HG03095 (cell line): ENCODE results near the gene EFCAB6.
"Not testable (repeated sequence)": the region's sequence is repeated elsewhere in the genome, so short reads cannot be mapped to it uniquely, and the experiment has no call there.

Source experiments
- ATAC-seq: cut with Tn5 transposase; IDR thresholded peaks from one replicate; pipeline ENCODE4 v1.9.1; 2021; ENCODE audit warnings: moderate library complexity; ENCODE audit not compliant: unreplicated experiment

Gene EFCAB6

DNA sequence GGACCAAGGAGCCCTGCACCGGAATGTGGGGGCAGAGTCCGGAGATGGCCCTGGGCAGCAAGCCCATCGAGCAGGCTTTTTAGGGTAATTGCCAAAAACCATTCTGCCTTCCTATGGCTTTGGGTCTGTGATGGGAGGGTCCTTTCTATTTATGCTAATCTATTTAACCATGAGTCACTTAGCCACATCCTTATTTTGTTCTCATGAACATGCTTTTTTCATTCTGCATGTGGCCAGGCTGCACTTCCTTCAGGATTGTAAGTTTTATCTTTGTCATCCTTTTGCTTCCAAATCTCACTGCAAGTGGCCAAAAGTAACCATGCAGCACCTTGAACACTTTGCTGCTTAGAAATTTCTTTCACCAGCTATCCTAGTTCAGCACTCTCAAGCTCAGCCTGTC, 88.3 kb downstream of the EFCAB6 start:
- ATAC-seq = no peak

DNA sequence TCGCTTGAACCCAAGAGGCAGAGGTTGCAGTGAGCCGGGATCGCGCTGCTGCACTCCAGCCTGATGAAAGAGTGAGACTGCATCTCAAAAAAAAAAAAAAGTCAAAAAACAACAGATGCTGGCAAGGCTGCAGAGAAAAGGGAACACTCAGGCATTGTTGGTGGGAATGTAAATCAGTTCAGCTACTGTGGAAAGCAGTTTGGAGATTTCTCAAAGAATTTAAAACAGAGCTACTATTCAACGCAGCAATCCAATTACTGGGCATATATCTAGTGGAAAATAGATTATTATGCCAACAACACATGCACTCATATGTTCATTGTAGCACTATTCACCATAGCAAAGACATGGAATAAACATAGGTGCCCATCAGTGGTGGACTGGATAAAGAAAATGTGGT, 89.7 kb downstream of the EFCAB6 start:
- no peak for ATAC-seq

GRCh38 chr22:43720716-43721115, 91.4 kb downstream of the EFCAB6 start:
- ATAC-seq = no peak

- ATAC-seq = no peak
Measured at GRCh38 chr22:43714104-43714503, 98.0 kb downstream of the EFCAB6 start.

DNA sequence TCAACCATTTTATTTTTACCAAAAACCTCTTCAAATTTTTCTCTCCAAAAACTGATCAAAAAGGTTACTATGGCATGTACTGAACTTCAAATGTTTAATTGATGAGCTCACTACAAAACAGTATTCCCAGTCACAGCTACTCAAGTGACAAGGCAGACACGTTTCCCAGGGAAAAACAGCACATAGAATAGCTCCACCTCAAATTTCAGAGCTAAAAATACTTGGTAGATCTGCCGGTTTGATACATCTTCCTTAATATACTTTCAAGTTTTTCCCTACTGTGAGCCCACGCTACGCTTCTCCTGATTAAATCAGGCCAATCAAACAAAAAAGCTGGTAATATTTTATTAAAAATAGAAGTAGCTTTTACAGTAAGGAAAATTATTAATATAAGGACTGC, 100.4 kb downstream of the EFCAB6 start:
- ATAC-seq = no peak

- no peak for ATAC-seq
Measured at GRCh38 chr22:43707648-43708047, 104.5 kb downstream of the EFCAB6 start.

GRCh38 chr22:43706571-43707328, 105.4 kb downstream of the EFCAB6 start:
- ATAC-seq = no peak

DNA sequence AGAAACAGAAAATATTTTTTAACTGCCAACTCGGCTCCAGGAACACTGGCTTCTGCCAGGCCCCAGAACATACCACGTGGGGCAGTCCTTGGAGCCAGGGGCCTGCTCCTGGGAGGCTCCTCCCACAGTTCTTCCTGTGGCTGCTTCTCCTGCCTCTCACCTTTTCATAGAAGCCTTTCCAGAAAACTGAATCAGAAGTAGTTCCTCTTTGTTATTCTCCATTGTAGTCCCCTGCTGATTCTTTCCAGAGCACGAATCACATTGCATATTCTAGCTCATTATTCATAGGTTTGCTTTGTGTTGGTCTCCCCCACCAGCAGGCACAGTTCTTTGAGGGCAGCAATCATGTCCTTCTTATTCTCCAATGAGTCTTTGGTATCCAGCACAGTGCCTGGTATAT, 106.0 kb downstream of the EFCAB6 start:
- ATAC-seq = no peak

GRCh38 chr22:43704051-43704450, 108.1 kb downstream of the EFCAB6 start:
- ATAC-seq = no peak

GRCh38 chr22:43698403-43698802, 113.7 kb downstream of the EFCAB6 start:
- no peak for ATAC-seq

DNA sequence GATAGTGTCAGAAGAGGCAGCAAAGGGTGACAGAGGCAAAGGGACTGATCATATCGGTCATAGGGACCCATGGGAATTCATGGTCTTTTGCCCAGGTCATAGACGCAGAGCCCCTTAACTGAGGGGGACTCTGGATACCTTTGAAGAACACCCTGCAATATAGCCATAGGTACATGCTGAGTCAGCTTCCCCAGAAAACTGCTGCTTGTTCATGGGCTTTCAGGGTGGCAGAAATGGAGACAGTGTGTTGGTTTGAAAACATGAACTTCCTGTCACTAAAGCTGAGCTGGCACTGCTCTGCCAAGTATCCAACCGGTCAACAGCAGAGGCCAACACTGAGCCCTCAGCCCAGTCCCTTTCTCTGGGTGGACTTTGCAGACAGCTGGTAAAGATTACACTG, 114.2 kb downstream of the EFCAB6 start:
- ATAC-seq = no peak

DNA sequence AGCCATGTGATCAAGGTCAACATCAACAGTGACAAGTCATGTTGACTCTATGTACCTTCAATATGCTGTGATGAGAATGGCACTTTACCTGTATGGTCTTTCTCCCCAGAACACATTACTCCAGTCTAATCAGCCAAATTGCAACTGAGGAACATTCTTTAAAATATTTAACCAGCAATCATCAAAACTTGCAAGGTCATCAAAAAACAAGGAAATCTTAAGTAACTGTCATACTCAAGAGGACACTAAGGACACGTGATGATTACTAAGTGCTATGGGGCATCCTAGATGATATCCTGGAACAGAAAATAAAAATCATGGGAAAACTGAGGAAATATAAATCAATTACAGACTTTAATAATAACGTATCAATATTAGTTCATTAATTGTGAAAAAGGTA, 118.9 kb downstream of the EFCAB6 start:
- no peak for ATAC-seq

DNA sequence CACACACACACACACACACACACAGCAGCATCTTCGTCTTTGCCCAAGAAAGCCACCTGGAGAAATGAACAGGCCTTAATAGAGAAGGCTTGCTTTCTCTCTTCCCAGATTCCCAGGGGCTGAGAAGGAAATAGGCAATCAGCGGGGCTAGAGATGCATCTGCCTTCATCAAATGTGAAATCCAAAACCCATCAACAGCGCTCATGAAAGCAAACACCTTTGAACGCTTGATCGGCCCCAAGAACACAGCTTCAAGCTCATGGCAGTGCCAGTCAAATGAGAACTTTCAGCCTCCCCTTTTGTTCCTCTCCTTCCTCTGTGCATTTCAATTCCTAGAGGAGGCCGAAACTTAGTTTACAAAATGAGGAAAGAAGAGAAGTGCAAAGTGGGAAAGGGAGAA, 122.7 kb downstream of the EFCAB6 start:
- ATAC-seq = no peak

DNA sequence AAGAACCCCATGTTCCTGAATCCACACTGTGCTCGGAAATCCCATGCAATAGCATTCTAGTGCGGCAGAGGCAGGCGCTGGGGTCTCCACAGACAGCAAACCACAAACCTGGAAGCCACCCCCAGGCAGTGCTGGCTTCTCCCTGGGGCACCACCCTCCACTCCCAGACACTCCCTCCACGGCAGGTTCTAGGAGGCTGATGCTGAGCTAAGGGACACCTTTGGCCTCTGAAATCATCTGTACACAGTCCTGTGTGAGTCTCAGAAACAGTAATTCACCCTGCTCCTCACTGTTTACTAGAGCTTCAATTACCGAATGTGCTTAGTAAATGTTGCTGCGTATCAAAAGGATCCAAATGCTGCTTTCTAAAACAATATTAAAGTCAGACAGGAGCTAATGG, 129.3 kb downstream of the EFCAB6 start:
- ATAC-seq = no peak

DNA sequence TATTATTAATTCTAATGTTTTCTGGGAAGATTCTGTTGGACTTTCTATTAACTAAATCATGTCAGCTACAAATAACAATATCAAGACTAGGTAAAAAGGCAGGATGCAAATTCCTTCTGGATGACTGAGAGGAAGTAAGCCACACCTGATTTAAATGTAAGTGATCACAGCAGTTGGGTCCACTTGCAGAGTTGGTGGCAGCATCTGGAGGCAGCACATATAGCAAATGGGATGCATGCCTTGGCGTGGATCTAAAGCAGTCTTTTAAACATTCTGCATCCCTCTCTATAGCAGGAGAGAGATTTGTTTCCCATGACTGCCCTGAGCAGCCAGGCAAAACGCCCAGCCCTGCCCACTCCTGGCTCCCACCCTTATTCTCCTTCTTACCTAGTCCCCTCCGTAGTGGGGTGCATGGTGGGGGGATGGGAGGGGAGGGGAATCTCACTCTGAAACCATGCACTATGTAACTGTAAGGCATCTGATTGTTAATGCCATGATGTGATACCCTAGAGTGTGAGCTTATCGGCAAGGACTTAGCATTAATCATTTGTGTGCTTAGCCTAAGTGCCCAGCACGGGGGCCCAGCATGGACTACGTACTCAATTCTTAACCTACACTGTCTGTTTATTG, 130.3 kb downstream of the EFCAB6 start:
- ATAC-seq = no peak

- no peak for ATAC-seq
Measured at GRCh38 chr22:43670513-43670912, 141.6 kb downstream of the EFCAB6 start.

- no peak for ATAC-seq
Measured at GRCh38 chr22:43669190-43669589, 142.9 kb downstream of the EFCAB6 start.

GRCh38 chr22:43667656-43668055, 144.4 kb downstream of the EFCAB6 start:
- ATAC-seq = no peak

- no peak for ATAC-seq
Measured at GRCh38 chr22:43666457-43666856, 145.6 kb downstream of the EFCAB6 start.

DNA sequence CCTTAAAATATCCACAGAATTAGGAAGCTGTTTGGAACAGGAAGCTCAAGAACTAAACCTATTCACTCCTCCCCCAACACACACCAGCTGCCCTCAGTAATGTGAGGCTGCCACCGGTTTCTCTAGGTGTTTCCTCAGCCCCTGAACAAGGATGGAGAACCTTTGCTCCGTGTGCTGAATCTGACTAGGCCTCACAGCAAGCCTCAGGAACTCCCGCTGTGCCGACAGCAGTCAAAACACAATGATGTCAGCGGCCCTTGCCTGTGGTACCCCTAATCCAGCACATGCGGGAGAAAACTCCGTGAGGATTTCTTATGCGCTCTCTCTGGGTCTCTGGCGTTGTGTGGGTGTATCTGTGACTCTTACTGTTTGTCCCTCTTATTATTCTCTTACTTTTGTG, 153.3 kb downstream of the EFCAB6 start:
- no peak for ATAC-seq

DNA sequence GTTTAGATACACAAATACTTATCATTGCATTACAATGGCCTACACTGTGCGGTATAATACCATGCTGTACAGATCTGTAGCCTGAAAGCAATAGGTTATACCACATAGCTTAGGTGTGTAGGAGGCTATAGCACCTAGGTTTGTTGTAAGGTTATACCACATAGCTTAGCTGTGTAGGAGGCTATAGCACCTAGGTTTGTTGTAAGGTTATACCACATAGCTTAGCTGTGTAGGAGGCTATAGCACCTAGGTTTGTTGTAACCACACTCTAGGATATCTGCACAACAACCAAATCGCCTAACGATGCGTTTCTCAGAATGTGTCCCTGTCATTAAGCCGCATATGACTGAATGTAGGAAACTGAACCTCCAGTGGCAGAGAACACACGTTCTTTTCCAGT, 155.5 kb downstream of the EFCAB6 start:
- not testable (repeated sequence) for ATAC-seq

DNA sequence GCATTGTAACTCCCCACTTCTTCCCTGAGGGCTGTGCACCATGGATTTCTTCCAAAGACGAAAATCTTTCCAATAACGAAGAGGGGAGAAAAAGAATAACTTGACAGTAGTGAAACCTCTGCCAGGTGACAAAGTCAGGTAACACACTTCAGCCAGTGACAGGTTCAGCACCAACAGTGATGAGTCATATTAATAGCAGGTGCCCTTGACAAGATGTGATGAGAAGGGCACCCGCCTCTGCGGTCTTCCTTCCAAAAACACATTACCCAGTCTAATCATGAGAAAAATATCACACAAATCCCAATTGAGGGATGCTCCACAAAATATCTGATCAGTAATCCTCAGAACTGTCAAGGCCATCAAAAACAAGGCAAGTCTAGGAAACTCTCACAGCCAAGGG, 157.8 kb downstream of the EFCAB6 start:
- ATAC-seq = no peak

DNA sequence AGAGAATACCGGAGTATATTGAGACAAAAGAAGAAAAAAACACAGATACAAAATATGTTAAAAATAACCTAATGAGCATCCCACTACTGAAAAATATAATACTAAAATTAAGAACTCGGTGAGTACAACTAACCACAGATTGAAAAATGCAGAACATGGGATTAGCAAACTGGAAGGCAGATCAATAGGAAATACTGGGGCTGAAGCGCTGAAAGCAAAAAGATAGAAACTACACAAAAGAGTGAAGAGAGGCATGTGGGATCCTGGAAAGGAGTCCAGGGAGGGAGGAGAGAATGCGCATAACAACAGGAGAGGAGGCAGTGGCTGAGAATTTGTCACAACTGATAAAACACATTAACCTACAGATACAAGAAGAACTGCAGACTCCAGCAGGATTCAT, 159.3 kb downstream of the EFCAB6 start:
- ATAC-seq = no peak
